ENCODE results near the gene PTGES2. TPM values are rescaled to one million over a fixed set of nuclear protein-coding genes. Genes with fewer than 3 reads are reported as not detected.
A peak's percentile ranks its signal among the peaks of the same experiment; 100 is the strongest.

The PTGES2 gene
- total and polyA plus RNA-seq, 2 experiments from 2014 or later: 141 to 240 TPM

- no peaks in the 10 kb centered on the region for H3K9me3 ChIP-seq (ENCODE audit: low read depth)
- H3K27me3 ChIP-seq: no peaks in the 10 kb centered on the region
- H3K4me1 ChIP-seq (ENCODE audit: low read depth): no peaks in the 10 kb centered on the region
- H3K36me3 ChIP-seq: peaks cover 7% of the 10 kb centered on the region
- H3K27ac ChIP-seq: no peak overlapping the region
- H3K4me3 ChIP-seq: no peak overlapping the region
- peak; percentile 100 for TF ChIP-seq CTCF (IDR thresholded peaks at IDR 0.05; ENCODE audit: low read depth, low read length)
- peak; percentile 91 to 92 for DNase-seq (ENCODE audit: low read depth in 1 of 2, low spot score in 1 of 2)
These were observed 9.7 kb downstream of the PTGES2 start for GRCh38 chr9:128117613-128118471.

- H3K36me3 ChIP-seq: no peaks in the 10 kb centered on the region
- H3K4me3 ChIP-seq: no peak overlapping the region
- H3K4me1 ChIP-seq (ENCODE audit: low read depth): no peaks in the 10 kb centered on the region
- no peak for DNase-seq (ENCODE audit: low read depth in 1 of 2, low spot score in 1 of 2)
- no peaks in the 10 kb centered on the region for H3K9me3 ChIP-seq (ENCODE audit: low read depth)
- no peak overlapping the region for H3K27ac ChIP-seq
- TF ChIP-seq CTCF (IDR thresholded peaks at IDR 0.05; ENCODE audit: low read depth, low read length): no peak
- H3K27me3 ChIP-seq: no peaks in the 10 kb centered on the region
These were observed 11.1 kb downstream of the PTGES2 start for GRCh38 chr9:128116104-128117083.

GRCh38 chr9:128115187-128116103, 12.1 kb downstream of the PTGES2 start:
- Histone ChIP-seq H3K27ac (no peak overlapping the region), H3K4me1 (ENCODE audit: low read depth) (peaks cover 4% of the 10 kb centered on the region), H3K4me3 (no peak overlapping the region), H3K9me3 (ENCODE audit: low read depth) (no peaks in the 10 kb centered on the region), H3K36me3 (no peaks in the 10 kb centered on the region), H3K27me3 (no peaks in the 10 kb centered on the region)
- no peak for DNase-seq (ENCODE audit: low read depth in 1 of 2, low spot score in 1 of 2)
- no peak for TF ChIP-seq CTCF (IDR thresholded peaks at IDR 0.05; ENCODE audit: low read depth, low read length)

- no peaks in the 10 kb centered on the region for H3K27me3 ChIP-seq
- no peaks in the 10 kb centered on the region for H3K9me3 ChIP-seq (ENCODE audit: low read depth)
- no peak for TF ChIP-seq CTCF (IDR thresholded peaks at IDR 0.05; ENCODE audit: low read depth, low read length)
- DNase-seq (ENCODE audit: low read depth in 1 of 2, low spot score in 1 of 2): no peak
- H3K4me3 ChIP-seq: no peak overlapping the region
- H3K36me3 ChIP-seq: no peaks in the 10 kb centered on the region
- H3K27ac ChIP-seq: no peak overlapping the region
- peaks cover 9% of the 10 kb centered on the region for H3K4me1 ChIP-seq (ENCODE audit: low read depth)
These were observed 13.0 kb downstream of the PTGES2 start for GRCh38 chr9:128114326-128115186.
